Type B pancreatic cell (in vitro differentiated cells): Measurements from ENCODE around the gene SHB. TPM values are rescaled to one million over a fixed set of nuclear protein-coding genes. Genes with fewer than 3 reads are reported as not detected.
A peak's percentile ranks its signal among the peaks of the same experiment; 100 is the strongest.

Experiments used
- DNase-seq: peaks from one replicate; pipeline ENCODE4 v3.0.0; 2021; ENCODE audit warnings: mixed read lengths; ENCODE audit not compliant: unreplicated experiment; ENCODE audit errors: extremely low spot score
- H3K27ac Mint-ChIP-seq: 2 replicates; pipeline ENCODE4 v1.8.0; 2021; ENCODE audit warnings: mild to moderate bottlenecking, mixed read lengths
- H3K27me3 Mint-ChIP-seq: 2 replicates; pipeline ENCODE4 v1.8.0; 2021; ENCODE audit warnings: mixed read lengths
- H3K36me3 Mint-ChIP-seq: 2 replicates; pipeline ENCODE4 v1.8.0; 2021; ENCODE audit warnings: mixed read lengths
- H3K4me1 Mint-ChIP-seq: one replicate; pipeline ENCODE4 v1.8.0; 2021; ENCODE audit warnings: mixed read lengths; ENCODE audit not compliant: unreplicated experiment
- H3K4me3 Mint-ChIP-seq: 2 replicates; pipeline ENCODE4 v1.8.0; 2021; ENCODE audit warnings: mild to moderate bottlenecking, mixed read lengths
- H3K9me3 Mint-ChIP-seq: 2 replicates; pipeline ENCODE4 v1.8.0; 2021; ENCODE audit warnings: mixed read lengths
- CTCF ChIP-seq: fragments of 200-600 bp; sonication (generic); conservative IDR thresholded peaks from 2 replicates; pipeline ENCODE4 v1.5.0; 2021; ENCODE audit warnings: antibody characterized with exemption, mild to moderate bottlenecking
- total RNA-seq: library from RNA; stranded (reverse); gene quantifications from 2 replicates; pipeline ENCODE4 v1.2.1, GENCODE V29; 2021; ENCODE audit warnings: low replicate concordance

Gene SHB
- total RNA-seq, 1 donor from 2014 or later, result 14.4 TPM

- Mint-ChIP-seq H3K36me3 (no peaks in the 10 kb centered on the region), H3K27me3 (no peaks in the 10 kb centered on the region), H3K27ac (no peak overlapping the region), H3K9me3 (no peaks in the 10 kb centered on the region), H3K4me1 (peaks cover 30% of the 10 kb centered on the region), H3K4me3 (no peak overlapping the region)
- no peak for TF ChIP-seq CTCF
- no peak for DNase-seq
These were observed 67.6 kb downstream of the SHB start for GRCh38 chr9:38001430-38001829.

GRCh38 chr9:38000735-38001134 lies 68.3 kb downstream of the SHB start:
- Mint-ChIP-seq H3K27me3 (no peaks in the 10 kb centered on the region), H3K27ac (no peak overlapping the region), H3K36me3 (no peaks in the 10 kb centered on the region), H3K9me3 (no peaks in the 10 kb centered on the region), H3K4me1 (peaks cover 29% of the 10 kb centered on the region), H3K4me3 (no peak overlapping the region)
- no peak for TF ChIP-seq CTCF
- DNase-seq, result no peak

GRCh38 chr9:38000332-38000731 lies 68.7 kb downstream of the SHB start:
- DNase-seq, result no peak
- H3K36me3 Mint-ChIP-seq, result no peaks in the 10 kb centered on the region
- H3K27me3 Mint-ChIP-seq, result no peaks in the 10 kb centered on the region
- H3K4me1 Mint-ChIP-seq, result peaks cover 33% of the 10 kb centered on the region
- no peak overlapping the region for H3K27ac Mint-ChIP-seq
- TF ChIP-seq CTCF, result no peak
- H3K9me3 Mint-ChIP-seq, result no peaks in the 10 kb centered on the region
- H3K4me3 Mint-ChIP-seq, result no peak overlapping the region

- no peaks in the 10 kb centered on the region for H3K36me3 Mint-ChIP-seq
- H3K27ac Mint-ChIP-seq, result peak overlapping the region; percentile 26
- TF ChIP-seq CTCF, result no peak
- H3K27me3 Mint-ChIP-seq, result no peaks in the 10 kb centered on the region
- peaks cover 37% of the 10 kb centered on the region for H3K4me1 Mint-ChIP-seq
- DNase-seq, result no peak
- H3K9me3 Mint-ChIP-seq, result no peaks in the 10 kb centered on the region
- H3K4me3 Mint-ChIP-seq, result no peak overlapping the region
These were observed 69.3 kb downstream of the SHB start for GRCh38 chr9:37999588-38000189.

- Mint-ChIP-seq H3K27me3 (no peaks in the 10 kb centered on the region), H3K4me3 (no peak overlapping the region), H3K9me3 (no peaks in the 10 kb centered on the region), H3K36me3 (no peaks in the 10 kb centered on the region), H3K4me1 (peaks cover 42% of the 10 kb centered on the region), H3K27ac (no peak overlapping the region)
- no peak for DNase-seq
- no peak for TF ChIP-seq CTCF
These were observed 70.0 kb downstream of the SHB start for GRCh38 chr9:37998881-37999587.
